Measurements from ENCODE around the gene RABIF. TPM values are rescaled to one million over a fixed set of nuclear protein-coding genes. Genes with fewer than 3 reads are reported as not detected.

The RABIF gene
- total and polyA plus RNA-seq, 10 of the 15 experiments (the other 5 are each of a cell fraction or from before 2014, with no cell fraction given): 4.7 to 18.2 (median 8.8) TPM

DNA sequence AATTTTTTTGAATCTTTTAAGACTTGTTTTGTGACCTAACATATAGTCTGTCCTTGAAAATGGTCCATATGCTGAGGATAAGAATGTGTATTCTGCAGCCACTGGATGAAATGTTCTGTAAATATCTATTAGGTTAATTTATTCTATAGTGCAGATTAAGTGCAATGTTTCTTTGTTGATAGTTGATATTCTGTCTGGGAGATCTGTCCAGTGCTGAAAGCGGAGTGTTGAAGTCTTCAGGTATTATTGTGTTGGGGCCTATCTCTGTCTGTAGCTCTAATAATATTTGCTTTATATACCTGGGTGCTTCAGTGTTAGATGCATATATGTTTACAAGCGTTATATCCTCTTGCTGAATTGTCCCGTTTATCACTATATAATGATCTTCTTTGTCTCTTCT is 45.8 kb upstream of the RABIF start:
- DNase-seq (ENCODE audit: low read depth, low spot score): no peak
- H3K36me3 ChIP-seq (ENCODE audit: control insufficient read depth in 2 of 2, insufficient read depth in 2 of 2, low read length in 1 of 2): no peaks in the 10 kb centered on the region
- FAIRE-seq: no peak
- SMC1A ChIA-PET (ENCODE audit: uncharacterized antibody, unreplicated experiment): interaction anchor here (1.1 kb wide), 1 partner anchor 16 kb away, joined by 3 read pairs; no protein-coding TSS in a partner anchor
- no peaks in the 10 kb centered on the region for H3K9me3 ChIP-seq (replicated peaks; ENCODE audit: control insufficient read depth, insufficient read depth, low read length)
- no TSS peak for BruUV-seq (replicated peaks)
- H3K4me3 ChIP-seq: no peak overlapping the region
- no peak overlapping the region for H2AFZ ChIP-seq (ENCODE audit: control insufficient read depth, low read depth, low read length)
- TF ChIP-seq, protein P1, sequence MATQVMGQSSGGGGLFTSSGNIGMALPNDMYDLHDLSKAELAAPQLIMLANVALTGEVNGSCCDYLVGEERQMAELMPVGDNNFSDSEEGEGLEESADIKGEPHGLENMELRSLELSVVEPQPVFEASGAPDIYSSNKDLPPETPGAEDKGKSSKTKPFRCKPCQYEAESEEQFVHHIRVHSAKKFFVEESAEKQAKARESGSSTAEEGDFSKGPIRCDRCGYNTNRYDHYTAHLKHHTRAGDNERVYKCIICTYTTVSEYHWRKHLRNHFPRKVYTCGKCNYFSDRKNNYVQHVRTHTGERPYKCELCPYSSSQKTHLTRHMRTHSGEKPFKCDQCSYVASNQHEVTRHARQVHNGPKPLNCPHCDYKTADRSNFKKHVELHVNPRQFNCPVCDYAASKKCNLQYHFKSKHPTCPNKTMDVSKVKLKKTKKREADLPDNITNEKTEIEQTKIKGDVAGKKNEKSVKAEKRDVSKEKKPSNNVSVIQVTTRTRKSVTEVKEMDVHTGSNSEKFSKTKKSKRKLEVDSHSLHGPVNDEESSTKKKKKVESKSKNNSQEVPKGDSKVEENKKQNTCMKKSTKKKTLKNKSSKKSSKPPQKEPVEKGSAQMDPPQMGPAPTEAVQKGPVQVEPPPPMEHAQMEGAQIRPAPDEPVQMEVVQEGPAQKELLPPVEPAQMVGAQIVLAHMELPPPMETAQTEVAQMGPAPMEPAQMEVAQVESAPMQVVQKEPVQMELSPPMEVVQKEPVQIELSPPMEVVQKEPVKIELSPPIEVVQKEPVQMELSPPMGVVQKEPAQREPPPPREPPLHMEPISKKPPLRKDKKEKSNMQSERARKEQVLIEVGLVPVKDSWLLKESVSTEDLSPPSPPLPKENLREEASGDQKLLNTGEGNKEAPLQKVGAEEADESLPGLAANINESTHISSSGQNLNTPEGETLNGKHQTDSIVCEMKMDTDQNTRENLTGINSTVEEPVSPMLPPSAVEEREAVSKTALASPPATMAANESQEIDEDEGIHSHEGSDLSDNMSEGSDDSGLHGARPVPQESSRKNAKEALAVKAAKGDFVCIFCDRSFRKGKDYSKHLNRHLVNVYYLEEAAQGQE (IDR thresholded peaks at IDR 0.05; ENCODE audit: low read depth, low read length): peak; percentile 49; the same call in 1 of the 2 replicates
- TF ChIP-seq ZBED1 (IDR thresholded peaks at IDR 0.05; ENCODE audit: borderline replicate concordance) (no peak), BRCA1 (IDR thresholded peaks at IDR 0.05; ENCODE audit: low read depth, low read length) (no peak), TCF3 (IDR thresholded peaks at IDR 0.05; ENCODE audit: borderline replicate concordance, insufficient read depth, low read depth, low read length) (no peak), BACH1 (IDR thresholded peaks at IDR 0.05; ENCODE audit: borderline replicate concordance) (no peak)
- no peaks in the 10 kb centered on the region for H3K4me1 ChIP-seq (ENCODE audit: control insufficient read depth, insufficient read depth, low read length)
- ATAC-seq: no peak
- no peak overlapping the region for H3K27ac ChIP-seq (ENCODE audit: control insufficient read depth, insufficient read depth)
- no peaks in the 10 kb centered on the region for H3K79me2 ChIP-seq (ENCODE audit: control insufficient read depth, insufficient read depth, low read length)
- intact Hi-C loops (cut with micrococcal nuclease; ENCODE audit: unreplicated experiment): no loop called here
- no peak overlapping the region for H3K9ac ChIP-seq (ENCODE audit: control insufficient read depth, insufficient read depth, low read length)
- 55% methylated on average over 3 of the region's 3 CpGs for WGBS (ENCODE audit: insufficient coverage, insufficient replicate concordance, low lambda C conversion rate, missing lambda C conversion rate)
- no peak overlapping the region for H3K4me2 ChIP-seq (ENCODE audit: control insufficient read depth, insufficient read depth)
- RAD21 ChIA-PET (ENCODE audit: unreplicated experiment): no interaction called here
- CTCF ChIA-PET: interaction anchor here (1.1 kb wide), 1 partner anchor 11 kb away, joined by 3 read pairs; no protein-coding TSS in a partner anchor
- no peaks in the 10 kb centered on the region for H3K27me3 ChIP-seq (replicated peaks in 1 of 2; ENCODE audit: control insufficient read depth in 2 of 2, insufficient read depth in 2 of 2, low read length in 1 of 2)
- POLR2A ChIA-PET: no interaction called here
- in situ Hi-C loops (cut with MboI): no loop called here
- no peaks in the 10 kb centered on the region for H4K20me1 ChIP-seq (ENCODE audit: control insufficient read depth, insufficient read depth)

All from GM12878 (cell line).